HG03045 (cell line): ENCODE measurements around the gene TMEM52B.
"Not testable (repeated sequence)": the region's sequence is repeated elsewhere in the genome, so short reads cannot be mapped to it uniquely, and the experiment has no call there.

Experiments
- ATAC-seq: cut with Tn5 transposase; IDR thresholded peaks from one replicate; pipeline ENCODE4 v1.9.1; 2021; ENCODE audit warnings: mild to moderate bottlenecking, moderate library complexity; ENCODE audit not compliant: unreplicated experiment

Gene TMEM52B

DNA sequence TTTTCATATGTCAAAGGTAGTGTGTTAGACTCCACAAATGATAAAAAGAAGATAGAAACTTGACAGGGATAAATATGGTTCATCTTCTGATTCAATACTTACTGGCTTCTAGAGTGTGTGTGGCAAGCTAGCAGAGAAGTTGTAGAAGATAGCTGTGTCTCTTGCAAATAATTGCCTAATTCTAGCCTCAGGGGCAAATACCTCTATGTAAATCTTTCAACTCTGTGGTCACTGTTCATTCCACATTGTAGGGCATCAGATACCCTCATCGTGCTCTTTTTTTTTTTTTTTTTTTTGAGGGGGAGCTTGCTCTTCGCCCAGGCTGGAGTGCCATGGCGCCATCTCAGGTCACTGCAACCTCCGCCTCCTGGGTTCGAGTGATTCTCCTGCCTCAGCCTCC, 8.6 kb upstream of the TMEM52B start:
- ATAC-seq: no peak

- no peak for ATAC-seq
Measured at GRCh38 chr12:10171973-10172728, 6.7 kb upstream of the TMEM52B start, which contains the start of gene OLR1. Gene OLR1, minus strand, starts transcription at chr12:10172132. Its CDS starts 55 bp downstream, at chr12:10172077.

DNA sequence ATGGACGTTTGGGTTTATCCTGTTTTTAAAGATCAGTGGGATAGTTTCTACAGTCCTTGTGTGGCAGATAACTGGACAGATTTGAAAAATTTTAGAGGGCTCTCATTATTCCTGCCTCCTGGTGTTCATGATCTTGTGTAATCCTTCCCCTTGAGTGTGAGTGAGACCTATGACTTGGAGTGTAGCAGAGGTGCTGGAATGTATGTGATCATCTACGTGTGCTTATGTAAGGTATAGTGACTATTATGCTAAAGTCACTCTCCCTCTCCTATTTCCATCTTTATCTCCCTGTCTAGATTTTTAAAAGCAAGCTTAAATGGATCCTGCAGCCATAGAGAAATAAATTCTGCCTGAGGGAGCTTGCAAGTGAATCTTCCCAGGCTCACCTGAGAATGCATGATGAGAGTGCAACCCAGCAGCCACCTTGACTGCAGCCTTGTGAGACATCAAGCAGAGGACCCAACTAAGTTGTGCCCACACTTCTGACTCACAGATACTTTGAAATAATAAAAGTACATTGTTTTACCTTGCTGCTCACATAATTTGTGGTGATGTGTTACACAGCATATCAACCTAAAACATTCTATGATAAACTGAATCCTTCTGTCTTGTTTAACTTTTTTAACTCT, 3.7 kb upstream of the TMEM52B start:
- ATAC-seq: no peak

DNA sequence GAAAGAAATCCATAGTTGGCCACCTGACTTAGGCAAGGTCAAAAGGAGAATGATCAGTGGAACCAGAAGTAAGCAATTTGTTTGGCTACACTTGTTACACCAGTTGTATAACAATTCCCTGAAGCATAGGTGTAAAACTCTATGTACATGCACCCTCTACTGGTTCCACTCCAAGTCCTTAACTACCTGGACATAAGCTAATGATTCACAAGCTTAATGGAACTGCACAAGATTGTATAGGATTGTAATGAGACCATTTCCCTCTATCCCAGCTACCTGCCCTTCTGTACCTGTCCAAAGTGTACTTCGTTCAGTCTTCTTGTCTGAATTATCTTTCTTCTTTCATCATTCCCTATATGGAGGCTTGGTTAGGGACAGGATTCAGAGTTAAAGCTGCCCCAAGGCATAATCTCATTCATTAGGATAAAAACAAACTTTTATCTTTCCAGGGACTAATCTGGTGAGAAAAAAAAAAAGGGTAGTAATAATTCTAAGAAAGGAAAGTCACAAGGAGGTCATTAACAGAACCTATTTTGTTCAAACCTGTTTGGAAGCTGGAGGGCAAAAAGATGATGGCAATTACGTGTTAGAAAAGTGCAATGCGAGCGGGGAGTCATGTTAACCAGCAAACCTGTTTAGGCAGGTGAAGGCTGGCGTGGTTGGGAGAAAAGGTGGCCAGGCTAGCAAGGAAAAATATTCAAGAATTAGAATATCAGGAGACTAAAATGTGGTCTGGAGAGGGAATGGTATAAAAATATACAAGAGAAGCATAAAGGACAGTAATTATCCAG, 2.8 kb upstream of the TMEM52B start:
- ATAC-seq: no peak

DNA sequence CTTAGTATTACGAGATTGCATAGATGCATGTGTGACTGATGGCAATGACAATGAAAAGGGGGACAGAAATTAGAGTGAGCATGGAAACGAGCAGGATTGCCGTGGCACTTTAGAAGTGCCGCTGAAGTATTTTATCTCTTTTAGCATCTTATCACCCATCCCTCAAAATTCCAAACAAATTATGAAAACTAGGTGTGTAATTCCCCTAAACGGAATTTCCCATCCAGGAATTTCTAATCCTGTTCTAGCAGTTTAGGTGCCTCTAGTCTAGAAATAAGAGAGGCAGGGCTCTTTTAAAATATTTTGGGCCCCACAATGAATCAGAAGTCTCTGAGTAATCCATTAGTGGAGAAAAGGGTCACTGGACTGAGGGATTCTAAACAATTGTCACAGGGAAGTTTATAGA, 947 bp downstream of the TMEM52B start:
- no peak for ATAC-seq

GRCh38 chr12:10182354-10183049, 3.7 kb downstream of the TMEM52B start:
- ATAC-seq: no peak

- ATAC-seq: no peak
Measured at GRCh38 chr12:10184261-10184843, 5.5 kb downstream of the TMEM52B start.

- ATAC-seq: no peak
Measured at GRCh38 chr12:10186299-10186698, 7.5 kb downstream of the TMEM52B start.

GRCh38 chr12:10186958-10187357, 8.1 kb downstream of the TMEM52B start:
- not testable (repeated sequence) for ATAC-seq

DNA sequence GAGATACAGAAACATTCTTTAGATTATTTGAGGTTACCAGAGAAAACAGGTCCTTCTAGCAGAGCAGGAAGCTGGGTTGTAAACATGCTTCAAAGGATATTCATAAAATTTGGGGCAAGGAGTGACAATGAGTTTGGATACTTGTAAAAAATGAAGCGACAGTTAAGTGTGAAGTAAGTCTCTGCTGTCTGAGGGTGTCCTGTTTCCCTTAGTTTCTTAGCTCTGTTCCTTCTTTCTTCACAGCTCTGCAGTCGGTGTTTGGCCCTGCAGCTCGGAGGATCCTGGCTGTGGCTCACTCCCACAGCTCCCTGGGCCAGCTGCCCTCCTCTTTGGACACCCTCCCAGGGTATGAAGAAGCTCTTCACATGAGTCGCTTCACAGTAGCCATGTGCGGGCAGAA, 10.8 kb downstream of the TMEM52B start:
- no peak for ATAC-seq

- peak; percentile 71 for ATAC-seq
Measured at GRCh38 chr12:10190558-10191388, 11.9 kb downstream of the TMEM52B start.

DNA sequence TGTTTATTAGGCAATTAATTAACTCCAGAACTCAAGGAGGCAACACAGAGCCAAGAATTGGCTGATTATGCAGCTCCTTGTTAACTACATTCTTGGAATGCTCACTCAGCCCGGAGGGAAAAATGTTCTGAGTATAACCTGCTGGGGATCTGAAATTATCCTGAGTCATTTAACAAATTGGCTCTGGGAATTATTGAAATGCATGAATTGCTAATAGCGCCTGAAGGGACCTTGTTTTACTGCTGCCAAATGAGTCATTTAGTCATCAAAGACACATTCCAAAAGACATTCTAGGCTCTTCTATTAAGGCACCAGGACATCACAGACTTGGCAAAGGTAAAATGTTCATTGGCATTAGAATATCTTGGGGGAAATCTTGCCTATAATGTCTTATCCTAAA, 13.0 kb downstream of the TMEM52B start:
- ATAC-seq: no peak

GRCh38 chr12:10194160-10194670, 15.4 kb downstream of the TMEM52B start:
- ATAC-seq: no peak

DNA sequence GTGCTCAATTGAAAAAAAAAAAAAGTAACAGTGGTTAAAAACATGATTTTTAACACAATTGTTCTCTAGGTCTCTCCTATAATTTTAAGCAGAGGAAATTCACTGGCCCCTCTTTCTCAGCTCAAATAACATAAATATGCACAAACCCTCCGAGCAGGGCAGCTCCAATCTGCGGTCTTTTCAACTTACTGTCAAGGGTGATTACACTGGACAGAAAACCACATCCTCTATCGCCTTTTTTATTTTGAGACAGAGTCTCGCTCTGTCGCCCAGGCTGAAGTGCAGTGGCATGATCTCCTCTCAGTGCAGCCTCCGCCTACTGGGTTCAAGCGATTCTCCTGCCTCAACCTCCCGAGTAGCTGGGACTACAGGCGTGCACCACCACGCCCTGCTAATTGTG, 17.4 kb downstream of the TMEM52B start:
- no peak for ATAC-seq

- ATAC-seq: no peak
Measured at GRCh38 chr12:10197879-10198278, 19.0 kb downstream of the TMEM52B start.

- not testable (repeated sequence) for ATAC-seq
Measured at GRCh38 chr12:10204495-10204894, 25.7 kb downstream of the TMEM52B start.

DNA sequence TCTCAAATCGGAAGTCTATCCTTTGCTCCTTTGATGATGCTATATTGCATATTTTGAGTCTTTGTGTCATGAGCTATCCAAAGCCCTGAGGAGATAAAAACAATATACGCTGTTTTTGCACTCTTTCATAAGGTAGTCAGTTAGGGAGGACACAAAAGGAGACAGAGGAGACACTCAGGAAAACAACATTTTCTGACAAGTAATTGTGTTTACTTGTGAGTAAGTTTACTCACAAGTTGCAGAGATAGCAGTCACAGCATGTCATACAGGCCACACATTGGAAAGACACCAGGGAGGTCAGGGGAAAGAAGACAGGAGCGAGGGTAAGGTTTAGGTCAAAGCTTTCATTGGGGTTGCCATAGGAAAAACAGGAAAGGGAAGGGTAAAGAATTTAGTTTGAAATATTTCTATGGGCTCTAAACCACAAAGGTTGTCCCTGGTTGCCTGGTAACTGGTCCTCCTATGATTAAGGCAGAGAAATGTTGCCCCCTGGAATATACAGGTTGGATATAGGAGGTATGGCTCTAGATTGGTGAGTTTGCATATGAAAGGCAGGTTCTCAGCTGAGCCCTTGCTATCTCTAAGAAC, 26.5 kb downstream of the TMEM52B start:
- no peak for ATAC-seq

GRCh38 chr12:10207136-10207535, 28.3 kb downstream of the TMEM52B start:
- ATAC-seq: no peak

DNA sequence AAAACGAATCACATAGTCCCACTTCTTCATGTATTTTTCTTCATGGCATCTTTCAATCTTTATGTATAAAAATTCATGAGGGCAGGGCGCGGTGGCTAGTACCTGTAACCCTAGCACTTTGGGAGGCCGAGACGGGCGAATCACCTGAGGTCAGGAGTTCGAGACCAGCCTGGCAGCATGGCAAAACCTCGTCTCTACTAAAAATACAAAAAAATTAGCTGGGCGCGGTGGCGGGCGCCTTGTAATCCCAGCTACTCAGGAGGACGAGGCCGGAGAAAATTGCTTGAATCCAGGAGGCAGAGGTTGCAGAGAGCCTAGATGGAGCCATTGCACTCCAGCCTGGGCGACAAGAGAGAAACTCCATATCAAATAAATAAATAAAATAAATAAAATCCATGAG, 31.4 kb downstream of the TMEM52B start:
- no peak for ATAC-seq
